ENCODE measurements around the gene SIM2. TPM values are rescaled to one million over a fixed set of nuclear protein-coding genes. Genes with fewer than 3 reads are reported as not detected.

SIM2 gene
- total RNA-seq, 1 experiment from 2014 or later, result 11.4 TPM

GRCh38 chr21:36709868-36710728, 11.2 kb downstream of the SIM2 start:
- DNase-seq (ENCODE audit: low spot score), result no peak

GRCh38 chr21:36710729-36711048, 11.8 kb downstream of the SIM2 start:
- no peak for DNase-seq (ENCODE audit: low spot score)

GRCh38 chr21:36713746-36714145, 14.8 kb downstream of the SIM2 start:
- DNase-seq (ENCODE audit: low spot score), result no peak

GRCh38 chr21:36716387-36716786, 17.5 kb downstream of the SIM2 start:
- DNase-seq (ENCODE audit: low spot score), result no peak

GRCh38 chr21:36716836-36717235, 17.9 kb downstream of the SIM2 start:
- no peak for DNase-seq (ENCODE audit: low spot score)

- peak; percentile 1 for DNase-seq (ENCODE audit: low spot score)
Observed at GRCh38 chr21:36717976-36718375, 19.1 kb downstream of the SIM2 start.

- peak; percentile 62 for DNase-seq (ENCODE audit: low spot score)
Observed at GRCh38 chr21:36718951-36719501, 20.1 kb downstream of the SIM2 start.

GRCh38 chr21:36719614-36720013, 20.7 kb downstream of the SIM2 start:
- DNase-seq (ENCODE audit: low spot score), result peak; percentile 72

- no peak for DNase-seq (ENCODE audit: low spot score)
Observed at GRCh38 chr21:36721817-36722216, 22.9 kb downstream of the SIM2 start.

GRCh38 chr21:36722370-36723368, 23.8 kb downstream of the SIM2 start:
- DNase-seq (ENCODE audit: low spot score), result no peak

- no peak for DNase-seq (ENCODE audit: low spot score)
Observed at GRCh38 chr21:36723371-36723881, 24.5 kb downstream of the SIM2 start.

GRCh38 chr21:36724660-36725059, 25.7 kb downstream of the SIM2 start:
- no peak for DNase-seq (ENCODE audit: low spot score)

- no peak for DNase-seq (ENCODE audit: low spot score)
Observed at GRCh38 chr21:36725793-36726386, 27.0 kb downstream of the SIM2 start.

- DNase-seq (ENCODE audit: low spot score), result no peak
Observed at GRCh38 chr21:36727866-36728265, 29.0 kb downstream of the SIM2 start.

- DNase-seq (ENCODE audit: low spot score), result no peak
Observed at GRCh38 chr21:36728371-36729111, 29.6 kb downstream of the SIM2 start.

GRCh38 chr21:36729310-36729970, 30.5 kb downstream of the SIM2 start:
- no peak for DNase-seq (ENCODE audit: low spot score)

- no peak for DNase-seq (ENCODE audit: low spot score)
Observed at GRCh38 chr21:36730291-36731281, 31.7 kb downstream of the SIM2 start.

- no peak for DNase-seq (ENCODE audit: low spot score)
Observed at GRCh38 chr21:36732217-36732616, 33.3 kb downstream of the SIM2 start.

GRCh38 chr21:36732761-36733160, 33.8 kb downstream of the SIM2 start:
- DNase-seq (ENCODE audit: low spot score), result no peak
